Measurements from ENCODE around the gene CFAP54.
A peak's percentile ranks its signal among the peaks of the same experiment; 100 is the strongest.

The CFAP54 gene

DNA sequence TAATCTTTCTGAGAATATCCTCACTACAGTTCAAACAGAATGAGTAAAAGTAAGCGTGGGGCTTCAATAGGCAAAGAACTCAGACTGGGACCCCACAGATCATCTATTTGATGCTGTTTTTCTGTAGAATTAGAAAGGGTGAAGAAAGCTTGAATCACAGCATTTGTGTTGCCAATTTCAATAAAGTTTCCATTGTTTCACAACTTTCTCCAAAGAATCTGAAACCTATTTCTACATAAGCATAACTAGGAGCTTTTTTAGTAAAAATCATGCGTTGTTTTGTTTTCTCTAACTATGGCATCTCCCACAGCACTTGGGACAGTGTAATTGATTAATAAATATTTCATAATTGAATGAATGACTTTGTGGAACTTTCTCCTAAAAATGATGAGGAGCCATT, 401.0 kb downstream of the CFAP54 start:
- intact Hi-C loops (cut with DNase I) = no loop called here
- no peak for DNase-seq

DNA sequence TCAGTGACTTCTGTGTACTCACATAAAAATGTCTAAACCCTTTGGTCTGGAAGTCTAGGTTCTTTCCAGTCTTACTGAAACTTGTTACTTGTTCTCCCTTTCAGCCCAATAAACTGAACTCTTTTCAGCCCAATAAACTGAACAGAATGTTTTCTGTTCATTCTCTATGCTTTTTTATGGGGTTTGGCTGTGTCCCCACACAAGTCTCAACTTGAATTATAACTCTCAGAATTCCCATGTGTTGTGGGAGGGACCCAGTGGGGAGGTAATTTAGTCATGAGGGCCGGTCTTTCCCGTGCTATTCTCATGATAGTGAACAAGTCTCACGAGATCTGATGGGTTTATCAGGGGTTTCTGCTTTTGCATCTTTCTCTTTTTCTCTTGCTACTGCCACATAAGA, 402.7 kb downstream of the CFAP54 start:
- intact Hi-C loops (cut with DNase I) = no loop called here
- DNase-seq = no peak

DNA sequence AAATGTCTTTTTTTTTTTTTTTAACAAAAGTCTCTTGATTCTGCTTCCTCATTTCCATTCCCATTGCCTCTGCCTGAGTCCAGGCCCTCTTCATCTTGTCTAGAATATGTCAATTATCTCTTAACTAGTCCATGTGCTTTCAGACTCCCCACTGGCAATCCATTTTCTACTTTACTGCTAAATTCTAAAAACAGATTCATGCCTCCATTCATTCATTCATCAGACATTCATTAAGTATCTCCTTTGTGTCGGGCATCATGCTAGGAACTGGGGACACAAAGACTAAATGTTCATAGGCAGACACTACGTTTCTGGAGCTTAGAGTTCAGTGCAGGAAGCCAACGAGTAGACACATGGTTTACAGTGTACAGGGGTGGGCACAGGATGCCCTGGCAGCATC, 408.0 kb downstream of the CFAP54 start:
- DNase-seq = no peak
- intact Hi-C loops (cut with DNase I) = no loop called here

DNA sequence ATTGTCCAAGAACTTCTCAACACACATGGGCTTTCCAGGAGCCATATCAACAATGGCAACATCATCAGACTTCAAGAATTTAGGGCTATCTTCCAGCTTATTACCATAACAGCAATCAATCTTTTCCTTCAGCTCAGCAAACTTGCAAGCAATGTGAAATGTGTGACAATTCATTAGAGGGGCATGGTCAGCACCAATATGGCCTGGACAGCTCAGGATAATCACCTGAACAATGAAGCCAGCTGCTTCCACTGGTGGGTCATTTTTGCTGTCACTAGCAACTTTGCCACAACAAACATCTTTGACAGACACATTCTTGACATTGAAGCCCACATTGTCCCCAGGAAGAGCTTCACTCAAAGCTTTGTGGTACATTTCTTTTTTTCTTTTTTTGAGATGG, 411.8 kb downstream of the CFAP54 start:
- no peak for DNase-seq
- intact Hi-C loops (cut with DNase I) = no loop called here

DNA sequence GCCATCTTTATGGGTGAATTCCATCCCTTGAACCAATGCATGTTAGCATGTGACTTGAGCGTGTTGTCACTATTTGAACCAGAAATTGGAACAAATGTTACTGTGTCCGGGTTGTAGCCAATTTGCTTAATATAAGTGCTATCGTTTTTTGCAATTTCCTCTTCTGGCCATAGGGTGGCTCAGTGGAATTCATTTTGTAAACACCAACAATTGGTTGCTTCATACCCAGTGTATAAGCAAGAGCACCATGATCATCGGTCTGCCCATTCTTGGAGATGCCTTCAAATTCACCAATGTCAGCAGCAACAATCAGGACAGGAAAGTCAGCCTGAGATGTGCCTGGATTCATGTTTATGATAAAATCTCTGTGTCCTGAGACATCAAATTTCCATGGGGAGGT, 412.7 kb downstream of the CFAP54 start:
- DNase-seq = no peak
- intact Hi-C loops (cut with DNase I) = no loop called here

DNA sequence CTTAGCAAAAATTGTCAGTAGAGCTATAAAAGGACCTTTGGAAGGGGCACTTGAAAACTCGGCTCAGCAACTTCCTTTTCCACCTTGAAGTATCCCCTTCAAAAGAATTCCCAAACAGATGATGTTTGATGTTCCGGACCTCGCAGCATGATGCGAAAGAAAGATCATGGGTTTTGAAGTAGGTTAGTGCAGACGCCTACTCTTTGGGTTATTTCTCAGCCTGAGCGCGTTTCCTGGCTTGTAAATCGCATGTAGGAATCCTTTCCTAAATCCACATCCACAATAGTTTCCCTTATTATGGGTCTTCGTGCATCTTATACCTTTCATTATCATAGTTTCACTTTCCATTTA, 417.1 kb downstream of the CFAP54 start:
- intact Hi-C loops (cut with DNase I) = no loop called here
- DNase-seq = peak in 7 of 42 donors; percentile 4 to 36 (median 14)

DNA sequence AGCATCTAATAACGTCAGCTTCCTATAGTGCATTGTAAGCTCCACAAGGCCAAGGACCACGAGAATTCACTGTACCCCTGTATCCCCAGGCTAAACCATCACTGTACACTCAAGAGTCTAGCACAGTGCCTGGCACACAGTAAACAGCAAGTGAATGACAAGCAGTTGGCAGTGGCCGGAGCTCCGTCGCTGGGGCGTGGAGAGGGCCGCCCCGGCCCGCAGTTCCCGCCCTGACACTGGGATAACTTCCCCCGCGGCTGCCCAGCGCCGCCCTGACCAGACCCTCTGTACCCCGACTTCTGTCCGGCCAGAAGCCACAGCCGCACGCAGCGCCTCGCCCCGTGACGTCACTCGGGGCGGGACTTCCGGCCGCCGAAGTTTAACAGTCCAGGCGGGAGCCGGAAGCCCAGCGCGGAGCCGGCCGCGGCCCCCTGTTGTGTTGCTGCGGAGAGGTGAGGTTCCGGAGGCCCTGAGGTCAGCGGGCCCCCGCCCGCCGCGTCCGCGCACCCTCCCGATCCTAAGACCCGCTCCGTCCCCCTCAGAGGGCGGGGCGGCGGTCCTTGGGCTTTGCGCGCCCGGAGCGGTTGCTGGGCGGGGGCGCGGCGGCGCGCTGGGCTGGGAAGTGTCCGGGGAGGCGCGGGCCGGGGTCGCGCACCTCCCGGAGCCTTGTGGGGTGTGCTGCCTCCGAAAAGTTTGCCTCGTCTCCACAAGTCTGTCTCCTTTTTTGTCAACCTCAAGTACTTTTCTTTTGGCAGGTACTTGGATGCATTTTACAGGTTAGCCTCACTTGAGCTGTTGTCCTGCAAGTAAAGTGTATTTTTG, 417.7 kb downstream of the CFAP54 start, which contains the start of gene NEDD1:
TSS of gene NEDD1 (plus strand) at position 409 of the 822 bp plus-strand sequence. CDS start 2,503 bp downstream, outside the sequence.
- intact Hi-C loops (cut with DNase I) = no loop called here
- peak; percentile 65 to 90 (median 82) for DNase-seq

DNA sequence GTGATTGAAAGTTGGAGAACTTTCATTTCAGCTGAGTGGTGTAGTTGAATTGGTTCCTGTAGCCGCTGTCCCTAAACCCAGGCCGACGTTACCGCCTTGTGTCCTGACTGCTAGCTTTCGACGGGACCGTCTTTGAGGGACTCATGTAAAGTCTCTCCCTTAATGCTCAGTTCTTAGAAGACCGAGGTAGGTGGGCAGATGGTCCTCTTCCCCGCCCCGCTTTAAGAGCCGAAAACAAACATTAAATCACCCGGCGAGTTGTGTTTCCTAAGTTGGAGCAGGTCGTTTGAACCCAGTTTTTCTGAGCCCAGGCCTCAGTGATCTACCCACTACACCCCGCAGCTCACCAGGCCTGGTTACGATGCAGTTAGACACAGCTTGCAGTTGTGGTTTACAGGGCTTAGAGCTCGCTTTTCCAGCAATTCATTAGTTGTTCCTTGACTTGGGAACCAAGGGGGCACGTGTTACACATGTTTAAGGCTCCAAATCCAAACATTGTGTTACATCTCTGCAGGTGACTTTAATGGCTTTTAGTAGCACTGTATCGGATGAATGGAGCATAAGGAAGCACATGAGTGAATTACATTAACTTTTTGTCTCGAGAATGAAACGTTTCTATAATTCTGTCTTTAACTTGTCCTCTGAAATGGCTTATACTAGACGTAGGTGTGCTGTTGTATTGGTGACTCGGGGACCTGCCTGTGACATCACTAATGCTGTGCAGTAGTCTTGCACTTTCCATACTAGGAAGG, 418.5 kb downstream of the CFAP54 start:
- intact Hi-C loops (cut with DNase I) = no loop called here
- DNase-seq = peak in 14 of 42 donors; percentile 5 to 39 (median 12)

DNA sequence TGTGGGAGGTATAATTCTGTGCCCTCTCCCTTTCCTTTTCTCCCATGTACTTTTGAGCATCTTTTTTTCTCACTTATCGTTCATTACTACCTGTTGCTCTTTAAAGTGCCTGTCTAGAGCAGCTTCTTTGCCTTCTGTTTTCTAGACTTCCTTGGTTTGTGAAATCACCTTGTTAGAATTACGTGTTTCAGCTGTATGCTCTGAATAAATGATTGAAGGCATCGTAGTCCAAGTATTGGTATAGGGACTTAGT, 419.0 kb downstream of the CFAP54 start:
- intact Hi-C loops (cut with DNase I) = no loop called here
- no peak for DNase-seq

DNA sequence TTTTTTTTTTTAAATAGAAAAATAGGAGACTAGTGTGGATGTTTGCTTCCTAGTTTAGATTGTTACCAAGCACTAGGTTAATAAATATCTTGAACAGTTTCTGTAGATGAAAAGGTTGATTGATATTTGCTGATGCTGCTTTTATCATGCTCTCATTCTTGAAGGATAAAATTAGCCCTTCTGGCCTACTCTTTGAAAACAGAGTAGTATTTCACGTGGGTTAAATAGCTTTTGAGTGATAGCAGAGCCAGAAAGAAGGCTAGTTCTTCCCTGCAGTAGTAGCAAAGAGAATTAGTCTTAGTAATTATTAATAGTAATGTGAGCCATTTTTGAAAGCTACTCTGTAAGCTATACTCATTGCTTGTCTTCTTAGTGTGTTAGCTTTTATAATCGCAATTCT, 422.9 kb downstream of the CFAP54 start:
- intact Hi-C loops (cut with DNase I) = no loop called here
- no peak for DNase-seq

DNA sequence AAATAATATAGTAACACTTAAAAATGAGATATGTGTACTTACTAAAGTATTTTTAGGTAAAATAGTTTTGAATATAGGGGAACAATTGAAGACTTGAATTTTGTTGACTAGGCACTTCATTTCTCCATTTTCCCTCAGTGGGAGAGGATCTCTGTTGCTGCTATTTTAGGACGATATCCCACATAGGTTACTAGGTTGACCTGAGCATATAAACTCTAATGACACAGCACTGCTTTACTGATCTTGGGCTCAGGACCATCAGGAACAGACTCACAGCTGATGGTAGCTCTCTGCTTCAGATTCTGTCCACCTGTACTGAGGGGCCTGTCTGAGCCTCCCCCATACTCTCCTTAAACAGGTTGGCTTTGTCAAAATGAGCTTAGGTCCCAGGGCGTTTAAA, 423.6 kb downstream of the CFAP54 start:
- intact Hi-C loops (cut with DNase I) = no loop called here
- DNase-seq = no peak

DNA sequence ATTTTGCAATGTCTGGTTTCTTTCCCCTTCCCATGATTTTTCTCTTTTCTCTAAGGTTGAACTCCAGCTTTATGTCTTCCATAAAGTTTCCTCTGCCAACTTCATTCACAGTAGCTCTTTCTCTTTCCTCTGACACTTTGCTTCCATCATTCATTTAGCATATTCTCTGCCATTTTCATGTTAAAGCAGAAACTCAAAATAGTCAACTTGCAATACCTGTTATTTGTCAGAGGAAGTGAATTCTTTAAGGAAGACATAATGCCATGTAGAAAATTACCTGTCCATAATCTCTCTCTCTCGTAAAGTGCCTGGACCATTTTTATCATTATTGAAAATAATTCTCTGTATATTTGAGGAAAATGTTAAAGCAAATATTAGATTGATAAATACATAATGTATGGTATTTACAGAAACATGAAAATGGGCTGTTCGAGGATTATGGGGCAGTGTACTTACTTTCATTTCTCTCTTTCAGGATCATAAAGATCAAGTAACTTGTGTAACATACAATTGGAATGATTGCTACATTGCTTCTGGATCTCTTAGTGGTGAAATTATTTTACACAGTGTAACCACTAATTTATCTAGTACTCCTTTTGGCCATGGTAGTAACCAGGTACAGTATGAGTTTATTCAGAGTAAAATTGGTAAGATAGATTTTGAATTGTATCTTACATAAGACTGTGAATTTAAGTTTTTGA, 430.3 kb downstream of the CFAP54 start:
- intact Hi-C loops (cut with DNase I) = no loop called here
- no peak for DNase-seq

Data from head of caudate nucleus (tissue), 42 donors.